Sigmoid colon (tissue), 4 donors: ENCODE measurements around the gene FER1L5.

ENCODE experiments used
- CTCF ChIP-seq, 4 experiments: fragments of 450-650 bp in 3 of 4; fragments of 200-600 bp in 1 of 4; IDR thresholded peaks; one replicate each; pipeline ENCODE4 v1.5.1; 2016 to 2019; ENCODE audit warnings: antibody characterized with exemption in 4 of 4, mild to moderate bottlenecking in 3 of 4, moderate library complexity in 2 of 4
- POLR2A ChIP-seq, 2 donors: fragments of 450-650 bp; IDR thresholded peaks; one replicate each; pipeline ENCODE4 v1.6.1; 2016; ENCODE audit warnings: antibody characterized with exemption in 2 of 2, mild to moderate bottlenecking in 2 of 2, moderate library complexity in 2 of 2
- POLR2AphosphoS5 ChIP-seq, 4 donors: sonication (generic); formaldehyde crosslinking; IDR thresholded peaks; one replicate each; pipeline ENCODE4 v1.6.1; 2017; ENCODE audit warnings: antibody characterized with exemption in 4 of 4

- no peak for TF ChIP-seq CTCF (IDR thresholded peaks at IDR 0.05)
- no peak for TF ChIP-seq POLR2A (IDR thresholded peaks at IDR 0.05)
- TF ChIP-seq POLR2AphosphoS5 (IDR thresholded peaks at IDR 0.05), result no peak
These were observed 46.0 kb upstream of the FER1L5 start for GRCh38 chr2:96596596-96596995.
